ENCODE data around the gene NDUFB10.

DNA sequence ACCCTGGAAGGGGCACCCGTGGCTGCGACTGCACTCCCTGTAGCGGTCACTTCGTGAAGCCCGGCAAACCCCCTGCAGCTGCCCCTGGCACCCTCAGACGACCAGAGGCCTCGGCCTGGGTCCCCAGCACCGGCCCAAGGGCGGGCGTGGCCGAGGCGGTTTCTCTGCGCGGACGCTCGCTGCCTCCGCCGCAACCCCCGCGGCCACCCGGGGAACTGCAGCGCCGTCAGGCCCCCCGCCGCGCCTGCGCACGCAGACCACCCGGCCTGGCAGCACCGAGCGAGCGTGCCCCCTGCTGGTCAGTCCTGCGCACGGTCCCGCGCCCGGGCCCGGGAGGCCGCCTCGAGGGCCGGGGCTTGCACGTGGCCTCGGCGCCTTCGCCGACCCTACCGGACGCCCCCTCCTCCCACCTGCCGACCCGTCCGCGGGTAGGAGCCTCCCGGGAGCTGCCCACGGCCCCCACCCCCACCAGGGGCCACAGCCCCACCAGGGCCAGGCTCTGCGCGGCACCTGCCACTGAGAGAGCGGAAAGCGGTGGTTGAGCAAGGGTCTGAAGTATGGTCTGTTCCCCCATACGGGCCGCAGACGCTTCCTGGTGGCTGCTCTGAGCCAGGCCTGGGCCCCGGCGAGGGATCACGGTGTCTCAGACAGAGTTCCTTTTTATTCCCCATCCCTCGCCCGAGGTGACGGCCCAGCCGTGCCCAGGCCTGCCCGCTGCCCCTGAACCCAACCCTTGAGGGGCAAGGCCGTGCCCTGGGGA lies 29.6 kb upstream of the NDUFB10 start:
- TF ChIP-seq, protein P1, sequence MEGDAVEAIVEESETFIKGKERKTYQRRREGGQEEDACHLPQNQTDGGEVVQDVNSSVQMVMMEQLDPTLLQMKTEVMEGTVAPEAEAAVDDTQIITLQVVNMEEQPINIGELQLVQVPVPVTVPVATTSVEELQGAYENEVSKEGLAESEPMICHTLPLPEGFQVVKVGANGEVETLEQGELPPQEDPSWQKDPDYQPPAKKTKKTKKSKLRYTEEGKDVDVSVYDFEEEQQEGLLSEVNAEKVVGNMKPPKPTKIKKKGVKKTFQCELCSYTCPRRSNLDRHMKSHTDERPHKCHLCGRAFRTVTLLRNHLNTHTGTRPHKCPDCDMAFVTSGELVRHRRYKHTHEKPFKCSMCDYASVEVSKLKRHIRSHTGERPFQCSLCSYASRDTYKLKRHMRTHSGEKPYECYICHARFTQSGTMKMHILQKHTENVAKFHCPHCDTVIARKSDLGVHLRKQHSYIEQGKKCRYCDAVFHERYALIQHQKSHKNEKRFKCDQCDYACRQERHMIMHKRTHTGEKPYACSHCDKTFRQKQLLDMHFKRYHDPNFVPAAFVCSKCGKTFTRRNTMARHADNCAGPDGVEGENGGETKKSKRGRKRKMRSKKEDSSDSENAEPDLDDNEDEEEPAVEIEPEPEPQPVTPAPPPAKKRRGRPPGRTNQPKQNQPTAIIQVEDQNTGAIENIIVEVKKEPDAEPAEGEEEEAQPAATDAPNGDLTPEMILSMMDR (IDR thresholded peaks at IDR 0.05), result peak in 3 of 4 experiments; percentile 100
- TF ChIP-seq POLR2AphosphoS5 (IDR thresholded peaks at IDR 0.05) (no peak), POLR2A (IDR thresholded peaks at IDR 0.05) (no peak), EP300 (IDR thresholded peaks at IDR 0.05) (no peak)
